Measurements from ENCODE around the gene KNSTRN. TPM values are rescaled to one million over a fixed set of nuclear protein-coding genes. Genes with fewer than 3 reads are reported as not detected.

Gene KNSTRN
- total RNA-seq, 4 donors from 2014 or later = 216 to 342 (median 251) TPM

GRCh38 chr15:40421246-40422157 is 39.0 kb downstream of the KNSTRN start:
- peak overlapping the region; percentile 64 to 95 (median 87) for H3K27ac ChIP-seq
- intact Hi-C loops (cut with DNase I) = loop anchor here (5.0 to 10.0 kb wide), 2 partner anchors 57 to 139 kb away; partner anchors contain the start of gene ANKRD63
- H3K27me3 ChIP-seq = no peaks in the 10 kb centered on the region
- peaks cover 15 to 19% of the 10 kb centered on the region in 2 donors for H3K36me3 ChIP-seq
- no peak overlapping the region for H3K4me3 ChIP-seq (replicated peaks in 1 of 3)
- WGBS, 2 donors = 13 to 18% methylated on average over 22 to 30 of the region's 31 CpGs
- H3K4me1 ChIP-seq = peaks cover 23 to 28% of the 10 kb centered on the region in 2 donors
- DNase-seq = peak; percentile 81 to 85
- TF ChIP-seq CTCF (IDR thresholded peaks at IDR 0.05) (peak; percentile 85 to 99 (median 97)), POLR2A (IDR thresholded peaks at IDR 0.05) (peak in 1 of 2 donors; percentile 26)
- H3K9me3 ChIP-seq = no peaks in the 10 kb centered on the region

- H3K27ac ChIP-seq = no peak overlapping the region
- intact Hi-C loops (cut with DNase I) = loop anchor here (5.0 to 10.0 kb wide), 2 partner anchors 60 to 142 kb away; partner anchors contain the start of gene ANKRD63
- H3K9me3 ChIP-seq = no peaks in the 10 kb centered on the region
- H3K4me1 ChIP-seq = peaks cover 23 to 25% of the 10 kb centered on the region in 2 donors
- H3K36me3 ChIP-seq = no peaks in the 10 kb centered on the region
- no peak for DNase-seq
- H3K4me3 ChIP-seq (replicated peaks in 1 of 3) = no peak overlapping the region
- 90 to 92% methylated on average over 6 of the region's 6 CpGs for WGBS, 2 donors
- TF ChIP-seq CTCF (IDR thresholded peaks at IDR 0.05) = no peak
- no peaks in the 10 kb centered on the region for H3K27me3 ChIP-seq
Measured at GRCh38 chr15:40424483-40425115, 42.1 kb downstream of the KNSTRN start.

GRCh38 chr15:40425681-40426080 is 43.2 kb downstream of the KNSTRN start:
- Histone ChIP-seq H3K9me3 (no peaks in the 10 kb centered on the region), H3K4me3 (replicated peaks in 1 of 3) (no peak overlapping the region), H3K27me3 (no peaks in the 10 kb centered on the region), H3K27ac (no peak overlapping the region), H3K4me1 (peaks cover 14% of the 10 kb centered on the region in 2 donors), H3K36me3 (no peaks in the 10 kb centered on the region)
- intact Hi-C loops (cut with DNase I) = loop anchor here (10.0 kb wide), 1 partner anchor 61 kb away; no protein-coding TSS in a partner anchor
- no peak for DNase-seq
- TF ChIP-seq CTCF (IDR thresholded peaks at IDR 0.05) (no peak), POLR2A (IDR thresholded peaks at IDR 0.05) (no peak)
- WGBS, 2 donors = 90 to 93% methylated on average over 5 of the region's 5 CpGs

- Histone ChIP-seq H3K4me1 (no peaks in the 10 kb centered on the region), H3K27me3 (no peaks in the 10 kb centered on the region), H3K9me3 (no peaks in the 10 kb centered on the region), H3K27ac (no peak overlapping the region), H3K36me3 (no peaks in the 10 kb centered on the region), H3K4me3 (replicated peaks in 1 of 3) (no peak overlapping the region)
- TF ChIP-seq POLR2A (IDR thresholded peaks at IDR 0.05) = no peak
- no peak for TF ChIP-seq CTCF (IDR thresholded peaks at IDR 0.05)
- no peak for DNase-seq
- 85 to 88% methylated on average over 9 of the region's 9 CpGs for WGBS, 2 donors
- intact Hi-C loops (cut with DNase I) = loop anchor here (10.0 kb wide), 1 partner anchor 62 kb away; no protein-coding TSS in a partner anchor
Measured at GRCh38 chr15:40427188-40427587, 44.7 kb downstream of the KNSTRN start.

Measured in thyroid gland (tissue), 4 donors.